HG03175 (cell line): ENCODE data around the gene ARHGAP15.

Experiments
- ATAC-seq: cut with Tn5 transposase; IDR thresholded peaks from one replicate; pipeline ENCODE4 v1.9.1; 2021; ENCODE audit warnings: mild to moderate bottlenecking, moderate library complexity; ENCODE audit not compliant: unreplicated experiment

ARHGAP15 gene

DNA sequence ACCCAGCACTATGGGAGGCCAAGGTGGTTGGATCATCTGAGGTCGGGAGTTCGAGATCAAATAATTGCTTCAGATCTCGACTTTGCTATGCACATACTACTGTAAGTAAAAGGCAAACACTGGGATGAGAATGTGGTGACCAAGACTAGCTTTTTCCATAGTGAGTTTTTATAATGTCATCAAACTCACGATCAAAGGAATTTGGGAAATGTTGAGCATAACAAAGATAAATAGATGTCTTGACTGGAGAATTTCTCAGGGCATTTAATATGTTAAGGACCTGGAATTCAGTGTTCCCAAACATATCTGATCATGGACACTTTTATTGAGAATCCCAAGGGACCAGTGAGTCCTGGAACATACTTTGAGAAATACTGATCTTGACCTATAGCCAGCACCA, 205.6 kb downstream of the ARHGAP15 start:
- ATAC-seq: no peak

DNA sequence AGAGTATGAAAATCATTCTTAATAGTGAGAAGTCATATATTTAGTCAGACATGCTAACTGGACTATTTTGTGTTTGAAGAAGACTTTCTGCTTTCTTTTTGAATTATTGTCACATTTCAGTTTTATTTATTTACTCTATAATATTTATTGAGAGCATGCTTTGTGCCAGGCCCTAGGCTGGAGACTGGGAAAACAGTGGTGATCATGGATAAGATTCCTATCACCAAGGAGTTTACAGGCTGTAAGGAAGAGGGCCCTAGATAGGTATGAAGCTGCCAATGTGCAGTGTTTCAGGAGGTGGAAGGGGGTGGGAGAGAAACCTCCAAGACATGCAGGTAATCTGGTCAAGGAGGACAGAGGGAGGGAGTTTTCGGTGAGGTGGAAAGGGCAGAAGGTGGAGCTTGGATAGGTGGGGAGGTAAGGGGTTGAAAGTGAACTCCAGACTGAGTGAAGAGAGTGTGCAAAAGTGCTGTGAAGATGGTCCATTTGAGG, 207.5 kb downstream of the ARHGAP15 start:
- no peak for ATAC-seq

DNA sequence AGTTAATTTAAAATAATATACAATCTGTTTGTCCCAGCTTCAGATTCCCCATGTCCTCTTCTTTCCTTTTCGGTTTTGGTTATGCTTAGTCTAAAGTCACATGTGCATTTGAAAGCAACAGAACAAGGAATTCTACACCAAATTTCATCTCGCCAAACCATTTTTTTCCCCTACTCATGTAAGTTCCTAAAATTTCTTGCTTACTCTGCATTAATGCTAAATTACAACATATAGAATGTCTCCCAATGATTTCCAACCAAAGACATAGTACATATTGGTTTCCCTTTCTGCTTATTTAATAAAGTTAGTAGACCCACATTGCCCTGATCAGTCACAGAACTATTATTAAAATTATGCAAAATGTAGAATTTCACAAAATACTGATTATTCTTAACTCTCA, 212.3 kb downstream of the ARHGAP15 start:
- no peak for ATAC-seq

DNA sequence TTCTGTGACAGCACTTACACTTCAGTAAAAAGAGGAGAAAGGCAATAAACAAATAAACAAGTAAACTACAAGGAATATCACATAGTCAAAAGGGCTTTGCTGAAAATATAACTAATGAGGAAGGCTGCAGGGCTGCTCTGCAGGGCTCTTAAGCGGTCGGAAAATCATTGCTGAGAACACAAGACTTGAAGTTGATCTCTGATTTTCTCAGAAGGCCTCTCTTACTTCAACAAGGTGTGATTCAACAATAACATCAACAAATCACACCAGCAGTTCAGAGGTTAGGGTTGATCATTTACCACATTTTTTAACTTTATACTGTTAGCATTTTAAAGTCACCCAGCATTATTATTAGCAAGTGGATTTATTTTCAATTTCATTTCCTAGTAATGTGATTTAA, 215.6 kb downstream of the ARHGAP15 start:
- ATAC-seq: no peak

DNA sequence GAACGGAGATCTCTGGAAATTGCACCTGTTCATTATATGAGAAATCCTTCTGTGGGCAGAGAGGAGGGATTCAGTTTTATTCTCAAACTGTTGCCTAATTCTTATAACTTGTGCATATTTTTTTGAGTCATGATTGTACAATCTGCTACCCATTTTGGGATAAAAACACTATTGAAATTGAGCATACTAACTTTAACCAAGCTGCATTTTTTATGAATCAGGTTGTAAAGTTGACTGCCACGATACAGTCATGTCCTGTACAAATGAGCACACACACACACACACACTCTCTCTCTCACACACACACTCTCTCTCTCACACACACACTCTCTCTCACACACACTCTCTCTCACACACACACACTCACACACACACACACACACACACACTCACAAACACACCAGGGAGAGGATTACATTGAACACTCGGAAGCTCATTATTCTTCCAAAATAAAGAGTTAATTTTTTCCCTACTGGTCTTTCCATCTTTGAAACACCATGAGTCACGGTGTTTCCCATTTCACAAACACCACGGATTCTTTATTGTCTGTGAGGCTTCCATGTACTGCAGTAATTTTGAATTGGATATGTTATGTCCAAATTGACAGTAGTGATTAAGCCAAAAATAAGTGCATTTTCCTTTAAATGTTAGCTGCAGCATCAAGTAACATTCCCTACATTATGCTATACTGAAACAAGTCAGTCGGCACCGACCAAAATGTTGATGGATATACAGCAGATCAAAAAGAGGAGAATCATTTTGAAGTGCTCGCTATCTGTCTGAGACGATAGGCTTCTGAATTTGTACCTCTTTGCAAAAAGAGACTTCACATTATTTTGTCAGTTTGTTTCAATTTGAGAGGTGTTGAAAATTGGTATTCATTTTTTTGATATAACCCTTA, 216.9 kb downstream of the ARHGAP15 start:
- no peak for ATAC-seq

DNA sequence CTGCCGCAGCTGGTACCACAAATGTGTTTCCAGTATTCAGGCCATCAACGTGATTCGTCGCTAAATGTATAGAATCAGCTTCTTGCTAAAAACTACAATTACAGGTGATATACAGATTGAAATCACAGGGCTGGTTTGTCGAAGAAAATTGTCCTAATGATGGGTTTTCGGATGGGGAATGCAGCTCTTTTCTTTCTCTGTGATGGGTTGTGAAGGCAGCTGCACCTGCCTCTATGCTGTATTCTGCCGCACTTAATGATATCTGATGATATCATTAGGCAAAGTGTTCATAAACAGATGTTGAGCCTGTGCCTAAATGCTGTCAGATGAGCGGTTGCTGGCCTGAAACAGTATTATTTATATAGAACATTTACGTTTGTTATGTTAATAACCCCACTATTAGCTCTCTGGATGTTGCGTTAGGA, 218.1 kb downstream of the ARHGAP15 start:
- ATAC-seq: no peak

DNA sequence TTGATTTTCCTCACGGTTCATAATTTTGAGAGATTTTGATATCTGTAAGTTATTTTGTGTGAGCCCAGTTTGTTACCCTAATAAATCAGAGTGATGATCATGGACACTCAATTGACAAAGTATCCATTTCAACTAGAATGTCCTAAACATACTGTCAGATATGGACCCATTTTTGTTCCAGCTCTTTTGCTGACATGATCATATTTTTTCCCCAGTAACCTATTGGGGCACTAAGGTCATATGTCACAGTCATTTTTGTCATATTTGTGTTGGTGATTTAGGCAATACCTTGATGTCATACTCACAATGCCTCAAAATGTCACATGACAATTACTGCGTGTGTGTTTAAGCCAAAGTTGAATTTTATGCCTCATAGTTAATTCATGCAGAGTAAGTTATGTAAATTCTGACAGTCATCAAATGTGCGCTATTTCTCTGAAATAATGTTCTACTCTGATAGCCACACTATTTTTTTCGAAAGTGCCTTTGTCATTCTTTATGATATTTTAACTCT, 218.7 kb downstream of the ARHGAP15 start:
- ATAC-seq: no peak

DNA sequence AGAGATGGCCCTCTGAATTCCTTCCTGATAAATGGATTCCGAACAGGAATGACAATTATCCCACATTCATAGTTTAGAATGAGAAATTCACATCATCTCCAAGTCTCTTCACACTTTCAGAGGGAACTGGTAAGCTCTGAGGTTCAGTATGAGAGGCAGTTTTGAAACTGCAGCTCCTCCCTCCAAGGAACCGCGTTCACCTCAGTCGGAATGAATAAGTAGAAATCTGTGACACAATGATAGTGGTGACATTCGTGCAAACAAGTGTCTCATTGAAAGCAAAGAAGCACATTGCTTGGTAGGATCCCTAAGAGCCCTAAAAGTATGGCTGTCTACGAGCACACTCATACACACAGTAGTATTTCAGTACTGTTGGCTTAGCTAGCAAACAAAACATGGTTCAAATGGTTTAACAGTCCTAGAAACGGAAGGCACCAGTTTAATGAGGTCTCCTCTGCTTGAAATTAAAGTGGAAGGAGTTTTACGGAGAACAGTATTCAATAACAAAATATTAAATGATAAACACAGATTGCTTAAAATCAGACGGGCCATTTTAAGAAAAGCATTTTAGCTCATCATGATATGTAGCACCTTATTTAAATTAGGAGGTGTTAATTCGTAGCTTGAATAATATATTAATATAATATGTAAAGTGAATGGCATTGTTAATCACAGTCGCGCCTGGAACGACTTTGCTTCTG, 225.0 kb downstream of the ARHGAP15 start:
- ATAC-seq: no peak

DNA sequence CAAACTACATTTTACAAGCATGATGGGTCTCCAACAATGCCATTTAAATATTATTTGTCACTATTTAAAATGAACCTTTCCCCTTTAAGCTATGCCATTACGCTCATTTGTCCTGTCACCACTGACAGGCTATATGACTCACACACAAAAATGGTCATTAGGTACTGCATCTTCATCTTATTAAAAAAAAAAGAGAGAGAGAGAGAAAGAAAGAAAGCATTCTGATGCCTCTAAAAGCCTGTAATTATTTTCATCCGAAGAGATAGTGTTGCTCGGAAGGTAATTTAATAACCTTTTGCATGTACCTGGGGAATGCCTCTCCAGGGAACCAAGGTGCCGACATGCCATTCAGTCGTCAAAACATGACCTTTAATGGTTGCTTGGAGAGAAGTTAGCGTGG, 226.7 kb downstream of the ARHGAP15 start:
- no peak for ATAC-seq

DNA sequence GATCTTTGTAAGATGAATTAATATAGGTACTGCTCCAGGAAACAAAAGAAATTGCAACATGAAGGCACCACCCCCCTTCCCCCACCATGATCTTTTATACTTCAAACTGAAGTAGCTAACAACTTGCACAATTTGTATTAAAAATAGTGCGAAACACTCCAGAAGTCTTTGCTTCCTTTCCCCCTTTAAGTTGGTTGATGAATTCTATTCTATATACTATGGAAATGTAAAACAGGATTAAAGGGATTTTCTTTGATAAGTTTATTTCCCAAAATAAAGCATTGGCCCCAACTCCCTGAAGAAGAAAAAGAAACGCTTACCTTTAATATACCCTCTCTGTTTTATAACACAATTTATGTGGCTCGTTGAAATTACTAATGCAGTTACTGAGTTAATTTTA, 227.1 kb downstream of the ARHGAP15 start:
- ATAC-seq: no peak

DNA sequence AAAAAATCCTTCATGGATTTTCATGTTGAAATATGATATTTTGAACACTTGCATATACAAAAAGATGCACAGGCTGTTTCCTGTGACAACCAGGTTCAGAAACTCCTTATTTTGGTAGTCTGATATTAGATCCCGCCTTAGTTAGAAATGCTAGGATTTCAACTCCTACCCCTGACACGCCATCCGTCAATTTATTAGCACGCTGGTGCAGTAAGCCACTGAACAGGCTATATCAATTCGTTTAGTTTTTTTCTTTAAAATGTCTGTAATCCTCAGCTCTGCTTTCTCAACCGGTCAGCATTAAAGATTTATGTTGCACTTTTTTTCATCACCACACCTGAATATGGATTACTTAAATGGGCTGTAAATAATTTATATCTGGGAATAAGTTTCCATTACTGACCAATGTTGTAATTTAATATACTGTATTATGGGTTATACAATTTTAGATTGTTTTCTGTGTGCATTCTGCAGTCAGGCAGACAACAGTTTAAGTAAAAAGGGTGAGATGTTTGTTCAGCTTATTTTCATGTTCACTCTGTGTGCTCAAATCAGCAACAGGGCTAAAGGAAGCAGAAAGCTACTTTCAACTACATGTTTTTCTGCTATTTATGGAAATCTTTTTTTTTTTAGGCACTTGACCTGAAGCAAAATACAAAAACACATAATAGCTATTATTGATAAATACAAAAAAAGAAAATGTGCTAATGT, 227.7 kb downstream of the ARHGAP15 start:
- no peak for ATAC-seq

DNA sequence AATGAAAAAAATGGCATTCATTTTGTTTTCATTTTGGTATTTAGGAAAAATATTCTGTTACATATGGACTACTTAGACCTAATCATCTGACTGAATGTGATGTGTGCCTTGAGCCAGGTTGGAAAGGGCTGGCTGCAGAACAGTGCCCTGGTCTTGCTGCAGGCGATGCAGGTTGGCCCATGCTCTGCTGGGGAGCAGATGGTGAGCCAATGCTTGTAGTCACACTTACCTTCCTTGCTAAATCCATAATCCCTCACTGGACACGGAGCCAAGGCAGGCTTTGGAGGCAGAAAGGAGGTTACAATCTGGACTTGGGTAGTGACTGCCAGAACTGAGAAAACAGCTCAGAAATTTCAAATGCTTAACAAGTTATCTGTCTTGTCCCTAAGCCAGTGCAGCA, 228.7 kb downstream of the ARHGAP15 start:
- ATAC-seq: no peak

DNA sequence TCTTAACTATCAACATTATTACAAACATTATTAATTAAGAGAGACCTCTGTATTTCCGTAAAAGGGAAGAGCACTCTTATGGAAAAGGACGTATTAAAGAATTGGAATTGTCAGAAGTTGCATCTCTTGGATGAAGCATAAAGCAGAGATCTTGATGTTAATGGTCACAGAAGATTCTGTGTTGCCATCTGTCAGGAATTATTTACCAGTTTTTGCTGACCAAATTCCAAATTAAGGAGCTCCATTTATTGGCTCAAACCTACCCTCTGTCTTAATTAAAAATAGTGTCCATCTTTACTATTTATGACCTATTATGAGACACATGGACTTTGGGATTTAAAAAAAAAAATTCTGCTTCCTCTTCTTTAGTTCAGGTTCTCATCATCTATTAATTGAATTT, 232.1 kb downstream of the ARHGAP15 start:
- no peak for ATAC-seq

DNA sequence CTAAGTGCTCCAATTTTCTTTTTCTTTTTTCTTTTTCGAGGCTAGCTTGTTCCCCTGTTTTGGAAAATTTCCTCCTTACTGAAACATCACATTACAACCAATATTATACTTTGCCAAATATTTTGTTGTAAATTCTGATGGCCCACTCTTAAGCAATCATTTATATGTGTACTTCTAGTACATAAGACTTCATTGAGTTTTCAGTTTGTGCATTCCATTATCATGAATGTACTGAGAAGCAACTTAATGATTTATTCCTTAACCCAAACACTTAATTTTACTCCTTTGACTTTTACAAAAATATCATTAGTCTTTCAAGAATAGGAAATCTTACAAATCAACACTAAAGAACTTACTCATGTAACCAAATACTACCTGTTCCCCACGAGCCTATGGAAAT, 242.4 kb downstream of the ARHGAP15 start:
- ATAC-seq: no peak

DNA sequence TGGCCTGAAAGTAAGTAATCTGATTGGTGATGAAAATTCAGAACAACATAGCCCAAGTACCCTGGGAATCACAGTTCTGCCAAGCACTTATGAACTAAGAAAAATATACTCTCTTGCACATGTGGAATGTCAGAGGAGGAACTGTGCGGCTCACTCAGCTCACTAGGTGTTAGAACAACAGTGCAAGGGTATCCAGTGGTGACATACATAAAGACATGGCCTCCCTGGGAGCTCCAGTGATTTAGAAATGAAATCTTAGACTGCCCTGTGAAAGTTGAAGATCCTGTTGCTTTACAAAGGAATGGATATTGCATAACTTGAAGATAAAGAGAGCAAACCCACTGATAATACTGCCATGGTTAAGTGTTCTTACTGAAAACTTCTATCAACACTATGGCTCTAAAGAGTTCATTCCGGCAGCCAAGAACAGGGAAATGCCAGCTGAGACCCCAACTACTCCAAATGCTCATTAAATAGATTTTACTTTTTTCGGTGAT, 246.2 kb downstream of the ARHGAP15 start:
- no peak for ATAC-seq

DNA sequence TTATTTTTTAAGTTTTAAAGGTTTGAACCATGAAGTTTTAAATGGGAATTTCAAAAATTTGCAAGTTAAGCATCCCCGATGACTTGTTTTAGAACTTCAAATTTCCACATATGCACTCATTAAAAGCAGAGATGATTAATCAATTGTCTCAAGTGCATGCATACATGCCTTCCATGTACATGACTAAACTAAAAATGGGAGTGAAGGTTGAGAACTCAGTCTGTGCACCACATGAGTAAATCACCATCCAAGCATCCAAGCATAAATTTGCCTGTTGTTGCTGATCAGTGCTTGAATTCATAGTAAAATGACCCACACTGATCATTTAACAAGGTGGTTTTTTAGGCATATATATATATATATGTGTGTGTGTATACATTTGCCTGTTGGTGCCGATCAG, 249.8 kb downstream of the ARHGAP15 start:
- no peak for ATAC-seq

DNA sequence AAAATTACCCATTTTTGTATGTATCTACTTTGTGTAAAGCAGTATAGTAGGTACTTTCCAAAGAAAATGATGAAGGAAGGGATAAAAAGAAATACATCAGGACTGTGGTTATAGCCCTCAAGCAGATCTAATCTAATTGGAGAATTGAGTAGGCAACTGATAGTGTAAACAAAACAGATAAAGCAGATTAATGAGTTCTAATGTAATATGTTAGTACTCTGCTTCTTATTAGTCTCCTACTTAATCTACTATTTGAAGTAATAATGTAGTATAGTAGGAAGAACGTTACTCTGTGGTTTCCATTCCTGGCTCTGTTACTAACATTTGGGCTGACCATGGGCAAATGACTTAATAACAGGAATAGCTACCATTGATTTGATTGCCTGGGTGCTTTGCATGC, 250.7 kb downstream of the ARHGAP15 start:
- no peak for ATAC-seq

DNA sequence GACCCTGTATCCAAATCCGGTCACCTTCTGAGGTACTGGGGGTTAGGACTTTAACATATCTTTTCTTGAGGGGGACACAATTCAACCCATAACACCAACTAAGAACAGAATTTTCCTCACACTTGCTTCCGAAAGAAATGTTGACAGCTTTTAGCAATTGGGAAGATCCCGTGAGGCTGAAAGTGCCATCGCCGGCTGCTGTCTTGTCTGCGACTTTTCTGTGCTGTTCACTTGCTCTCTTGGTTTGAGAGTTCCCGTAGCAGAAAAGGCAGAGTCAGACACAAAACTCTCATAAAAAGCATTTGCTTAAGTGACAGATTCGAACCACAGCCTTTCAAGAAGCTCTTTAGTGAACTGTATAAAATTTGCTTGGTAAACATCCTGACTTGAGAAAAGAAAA, 253.4 kb downstream of the ARHGAP15 start:
- no peak for ATAC-seq

DNA sequence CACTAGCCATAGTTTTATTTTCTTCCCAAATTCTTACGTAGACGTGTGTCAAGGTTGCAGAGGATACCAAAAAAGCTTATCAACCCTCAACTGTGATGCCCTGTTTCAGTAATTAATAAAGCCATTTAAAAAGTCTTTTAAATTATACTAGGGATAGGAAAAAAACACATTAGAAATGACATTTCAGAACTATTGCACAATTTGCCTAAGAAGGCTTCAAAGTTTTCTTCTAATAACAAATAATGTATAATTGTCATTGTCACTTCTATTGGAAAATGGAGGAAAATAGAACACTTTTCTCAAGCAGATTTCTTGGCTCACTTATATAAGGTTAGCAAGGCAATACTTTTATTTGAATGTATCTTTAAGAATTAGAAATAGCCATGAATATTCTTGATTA, 253.8 kb downstream of the ARHGAP15 start:
- ATAC-seq: no peak

DNA sequence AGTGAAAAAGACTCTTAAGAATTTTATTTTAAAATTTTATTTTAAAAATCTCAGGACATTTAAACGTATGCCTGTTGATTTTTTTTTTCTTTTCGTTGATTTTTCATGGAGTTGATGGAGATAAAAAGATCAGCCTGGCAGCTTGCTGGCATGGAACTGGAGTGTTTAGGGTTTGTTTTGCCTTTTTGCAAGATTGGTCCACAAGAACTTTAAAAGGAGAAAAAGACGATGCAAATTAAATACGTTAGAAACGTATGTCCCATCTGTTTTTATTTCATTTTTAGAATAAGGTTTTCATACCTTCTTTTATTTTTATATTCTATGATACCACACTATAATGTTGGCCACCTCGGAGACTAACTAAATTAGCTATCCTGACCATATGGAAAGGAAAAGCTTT, 254.9 kb downstream of the ARHGAP15 start:
- no peak for ATAC-seq

DNA sequence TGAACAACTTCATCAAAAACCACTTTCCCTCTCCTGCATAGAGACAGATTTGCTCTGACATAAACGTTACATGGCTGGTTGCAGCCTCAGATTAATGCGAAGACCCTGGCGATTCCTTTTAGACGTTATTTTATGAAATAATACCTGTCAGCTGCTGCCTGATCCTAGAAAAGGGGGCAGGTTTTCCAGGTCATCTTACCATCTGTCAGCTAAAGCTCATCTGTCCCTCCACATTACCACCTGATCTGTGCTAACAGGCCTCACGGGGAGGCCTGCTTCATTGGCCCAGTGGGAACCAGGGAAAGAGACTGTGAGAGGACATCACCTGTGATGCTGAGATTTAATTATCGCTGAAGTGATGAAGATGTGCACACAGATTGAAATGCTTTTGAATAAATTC, 261.0 kb downstream of the ARHGAP15 start:
- no peak for ATAC-seq
